Neural crest cell (in vitro differentiated cells): ENCODE data around the gene HACD1. TPM values are rescaled to one million over a fixed set of nuclear protein-coding genes. Genes with fewer than 3 reads are reported as not detected.

Experiments used
- DNase-seq: peaks from one replicate; pipeline ENCODE4 v3.0.0; 2021; ENCODE audit warnings: low read depth, mixed read lengths, low spot score
- H3K27ac Mint-ChIP-seq: one replicate; pipeline ENCODE4 v1.8.0; 2021; ENCODE audit warnings: mild to moderate bottlenecking, mixed read lengths; ENCODE audit not compliant: unreplicated experiment
- H3K27me3 Mint-ChIP-seq: 2 replicates; pipeline ENCODE4 v1.8.0; 2021; ENCODE audit warnings: low read depth, mild to moderate bottlenecking, mixed read lengths
- H3K36me3 Mint-ChIP-seq: 2 replicates; pipeline ENCODE4 v1.8.0; 2021; ENCODE audit warnings: low read depth, mild to moderate bottlenecking, mixed read lengths
- H3K4me1 Mint-ChIP-seq: 2 replicates; pipeline ENCODE4 v1.8.0; 2021; ENCODE audit warnings: mixed read lengths
- H3K4me3 Mint-ChIP-seq: one replicate; pipeline ENCODE4 v1.8.0; 2021; ENCODE audit warnings: mild to moderate bottlenecking, mixed read lengths
- H3K9me3 Mint-ChIP-seq: 2 replicates; pipeline ENCODE4 v1.8.0; 2021; ENCODE audit warnings: mixed read lengths
- CTCF ChIP-seq: fragments of 200-600 bp; sonication (generic); conservative IDR thresholded peaks from 2 replicates; pipeline ENCODE4 v1.5.0; 2021; ENCODE audit warnings: antibody characterized with exemption, mild to moderate bottlenecking
- total RNA-seq: library from RNA; stranded (reverse); gene quantifications from 2 replicates; pipeline ENCODE4 v1.2.1, GENCODE V29; 2021

The HACD1 gene
- total RNA-seq, 1 donor from 2014 or later: 13.7 TPM

- Mint-ChIP-seq H3K36me3 (no peaks in the 10 kb centered on the region), H3K27ac (peak overlapping the region; percentile 19), H3K9me3 (peaks cover 2% of the 10 kb centered on the region), H3K4me1 (peaks cover 6% of the 10 kb centered on the region), H3K4me3 (no peak overlapping the region), H3K27me3 (no peaks in the 10 kb centered on the region)
- DNase-seq: no peak
- TF ChIP-seq CTCF: no peak
Measured at GRCh38 chr10:17580885-17581284, 36.3 kb downstream of the HACD1 start.

- no peaks in the 10 kb centered on the region for H3K36me3 Mint-ChIP-seq
- no peak overlapping the region for H3K27ac Mint-ChIP-seq
- no peak overlapping the region for H3K4me3 Mint-ChIP-seq
- H3K4me1 Mint-ChIP-seq: peaks cover 6% of the 10 kb centered on the region
- no peaks in the 10 kb centered on the region for H3K27me3 Mint-ChIP-seq
- peaks cover 2% of the 10 kb centered on the region for H3K9me3 Mint-ChIP-seq
- DNase-seq: no peak
- TF ChIP-seq CTCF: no peak
Measured at GRCh38 chr10:17578603-17579002, 38.6 kb downstream of the HACD1 start.

GRCh38 chr10:17576768-17577167, 40.4 kb downstream of the HACD1 start:
- no peak for DNase-seq
- H3K27ac Mint-ChIP-seq: no peak overlapping the region
- H3K36me3 Mint-ChIP-seq: no peaks in the 10 kb centered on the region
- TF ChIP-seq CTCF: no peak
- no peaks in the 10 kb centered on the region for H3K27me3 Mint-ChIP-seq
- no peak overlapping the region for H3K4me3 Mint-ChIP-seq
- peaks cover 6% of the 10 kb centered on the region for H3K4me1 Mint-ChIP-seq
- peaks cover 2% of the 10 kb centered on the region for H3K9me3 Mint-ChIP-seq

GRCh38 chr10:17564911-17565310, 52.3 kb downstream of the HACD1 start:
- Mint-ChIP-seq H3K4me3 (no peak overlapping the region), H3K36me3 (no peaks in the 10 kb centered on the region), H3K9me3 (no peaks in the 10 kb centered on the region), H3K27me3 (no peaks in the 10 kb centered on the region), H3K4me1 (no peaks in the 10 kb centered on the region), H3K27ac (no peak overlapping the region)
- TF ChIP-seq CTCF: no peak
- no peak for DNase-seq

- Mint-ChIP-seq H3K27ac (no peak overlapping the region), H3K4me3 (no peak overlapping the region), H3K9me3 (no peaks in the 10 kb centered on the region), H3K27me3 (no peaks in the 10 kb centered on the region), H3K4me1 (no peaks in the 10 kb centered on the region), H3K36me3 (no peaks in the 10 kb centered on the region)
- TF ChIP-seq CTCF: no peak
- DNase-seq: no peak
Measured at GRCh38 chr10:17563452-17563851, 53.7 kb downstream of the HACD1 start.

- no peak overlapping the region for H3K4me3 Mint-ChIP-seq
- TF ChIP-seq CTCF: no peak
- H3K9me3 Mint-ChIP-seq: no peaks in the 10 kb centered on the region
- H3K4me1 Mint-ChIP-seq: no peaks in the 10 kb centered on the region
- H3K27me3 Mint-ChIP-seq: no peaks in the 10 kb centered on the region
- H3K27ac Mint-ChIP-seq: no peak overlapping the region
- DNase-seq: no peak
- no peaks in the 10 kb centered on the region for H3K36me3 Mint-ChIP-seq
Measured at GRCh38 chr10:17562614-17563013, 54.6 kb downstream of the HACD1 start.
